ENCODE measurements around the gene ZNF532. TPM values are rescaled to one million over a fixed set of nuclear protein-coding genes. Genes with fewer than 3 reads are reported as not detected.
"Not testable (repeated sequence)": the region's sequence is repeated elsewhere in the genome, so short reads cannot be mapped to it uniquely, and the experiment has no call there.

ZNF532 gene
- total RNA-seq, 4 donors from 2014 or later, result 98.7 to 125 (median 113) TPM

GRCh38 chr18:59024829-59025228, 160.2 kb downstream of the ZNF532 start:
- no peak for DNase-seq (ENCODE audit: low spot score in 2 of 2)
- Histone ChIP-seq H3K9me3 (no peaks in the 10 kb centered on the region), H3K4me3 (no peak overlapping the region), H3K36me3 (no peaks in the 10 kb centered on the region), H3K27ac (peak overlapping the region; percentile 58 to 91 (median 71)), H3K4me1 (peaks cover 0 to 58% (median 17%) of the 10 kb centered on the region in 4 donors), H3K27me3 (no peaks in the 10 kb centered on the region)
- 25 to 32% methylated on average over 3 of the region's 3 CpGs for WGBS, 2 donors
- TF ChIP-seq EP300 (IDR thresholded peaks at IDR 0.05), result peak in 1 of 2 donors; percentile 26
- no peak for TF ChIP-seq CTCF (IDR thresholded peaks at IDR 0.05)

DNA sequence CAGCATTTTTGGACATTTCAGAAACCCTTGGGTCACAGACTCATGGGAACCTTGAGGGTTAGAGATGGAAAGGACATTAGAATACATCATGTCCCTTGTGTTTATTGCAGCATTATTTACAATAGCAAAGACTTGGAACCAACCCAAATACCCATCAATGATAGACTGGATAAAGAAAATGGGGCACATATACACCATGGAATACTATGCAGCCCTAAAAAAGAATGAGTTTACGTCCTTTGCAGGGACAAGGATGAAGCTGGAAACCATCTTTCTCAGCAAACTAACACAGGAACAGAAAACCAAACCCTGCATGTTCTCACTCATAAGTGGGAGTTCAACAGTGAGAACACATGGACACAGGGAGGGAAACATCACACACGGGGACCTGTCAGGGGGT, 160.9 kb downstream of the ZNF532 start:
- Histone ChIP-seq H3K4me1 (peaks cover 0 to 62% (median 18%) of the 10 kb centered on the region in 4 donors), H3K27ac (peak overlapping the region; percentile 58 to 91 (median 71))
- not testable (repeated sequence) for DNase-seq (ENCODE audit: low spot score in 2 of 2); H3K9me3 ChIP-seq; H3K36me3 ChIP-seq; H3K4me3 ChIP-seq; H3K27me3 ChIP-seq
- 90 to 96% methylated on average over 2 of the region's 2 CpGs for WGBS, 2 donors

- Histone ChIP-seq H3K4me1 (peaks cover 0 to 57% (median 21%) of the 10 kb centered on the region in 4 donors), H3K27ac (peak overlapping the region in 3 of 4 donors; percentile 22 to 91 (median 52)), H3K36me3 (no peaks in the 10 kb centered on the region), H3K4me3 (no peak overlapping the region), H3K9me3 (no peaks in the 10 kb centered on the region), H3K27me3 (no peaks in the 10 kb centered on the region)
- whole genome bisulfite sequencing, 2 donors, result 95 to 98% methylated on average over 5 to 6 of the region's 6 CpGs
- no peak for DNase-seq (ENCODE audit: low spot score in 2 of 2)
- TF ChIP-seq EP300 (IDR thresholded peaks at IDR 0.05), result no peak
- TF ChIP-seq CTCF (IDR thresholded peaks at IDR 0.05), result no peak
- no peak for TF ChIP-seq POLR2A (IDR thresholded peaks at IDR 0.05)
Observed at GRCh38 chr18:59026364-59026763, 161.7 kb downstream of the ZNF532 start.

DNA sequence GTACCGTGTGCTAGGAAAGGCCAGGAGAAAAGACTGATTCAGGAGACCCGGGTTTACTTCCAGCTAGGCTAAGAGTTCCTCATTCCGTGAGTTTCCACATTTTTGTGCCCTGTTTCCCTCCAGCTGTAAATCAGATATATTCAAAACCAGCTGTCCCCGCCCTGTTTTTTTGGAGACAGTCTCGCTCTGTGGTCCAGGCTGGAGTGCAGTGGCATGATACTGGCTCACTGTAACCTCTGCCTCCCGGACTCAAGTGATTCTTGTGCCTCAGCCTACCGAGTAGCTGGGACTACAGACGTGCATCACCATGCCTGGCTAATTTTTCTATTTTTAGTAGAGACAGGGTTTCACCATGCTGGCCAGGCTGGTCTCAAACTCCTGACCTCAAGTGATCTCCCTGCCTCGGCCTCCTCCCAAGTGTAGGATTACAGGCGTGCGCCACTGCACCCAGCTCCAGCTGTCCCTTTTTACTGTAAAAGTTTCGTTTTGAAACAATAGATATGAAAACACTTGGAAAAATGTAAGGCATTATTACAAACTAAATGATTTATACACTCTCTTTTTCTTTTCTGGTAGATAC, 162.2 kb downstream of the ZNF532 start:
- Histone ChIP-seq H3K27ac (peak overlapping the region in 2 of 4 donors; percentile 52 to 91), H3K9me3 (no peaks in the 10 kb centered on the region), H3K27me3 (no peaks in the 10 kb centered on the region), H3K4me1 (peaks cover 0 to 57% (median 19%) of the 10 kb centered on the region in 4 donors), H3K4me3 (no peak overlapping the region), H3K36me3 (no peaks in the 10 kb centered on the region)
- no peak for TF ChIP-seq EP300 (IDR thresholded peaks at IDR 0.05)
- no peak for TF ChIP-seq CTCF (IDR thresholded peaks at IDR 0.05)
- TF ChIP-seq POLR2A (IDR thresholded peaks at IDR 0.05), result no peak
- WGBS, 2 donors, result 64 to 69% methylated on average over 12 of the region's 12 CpGs
- no peak for DNase-seq (ENCODE audit: low spot score in 2 of 2)

DNA sequence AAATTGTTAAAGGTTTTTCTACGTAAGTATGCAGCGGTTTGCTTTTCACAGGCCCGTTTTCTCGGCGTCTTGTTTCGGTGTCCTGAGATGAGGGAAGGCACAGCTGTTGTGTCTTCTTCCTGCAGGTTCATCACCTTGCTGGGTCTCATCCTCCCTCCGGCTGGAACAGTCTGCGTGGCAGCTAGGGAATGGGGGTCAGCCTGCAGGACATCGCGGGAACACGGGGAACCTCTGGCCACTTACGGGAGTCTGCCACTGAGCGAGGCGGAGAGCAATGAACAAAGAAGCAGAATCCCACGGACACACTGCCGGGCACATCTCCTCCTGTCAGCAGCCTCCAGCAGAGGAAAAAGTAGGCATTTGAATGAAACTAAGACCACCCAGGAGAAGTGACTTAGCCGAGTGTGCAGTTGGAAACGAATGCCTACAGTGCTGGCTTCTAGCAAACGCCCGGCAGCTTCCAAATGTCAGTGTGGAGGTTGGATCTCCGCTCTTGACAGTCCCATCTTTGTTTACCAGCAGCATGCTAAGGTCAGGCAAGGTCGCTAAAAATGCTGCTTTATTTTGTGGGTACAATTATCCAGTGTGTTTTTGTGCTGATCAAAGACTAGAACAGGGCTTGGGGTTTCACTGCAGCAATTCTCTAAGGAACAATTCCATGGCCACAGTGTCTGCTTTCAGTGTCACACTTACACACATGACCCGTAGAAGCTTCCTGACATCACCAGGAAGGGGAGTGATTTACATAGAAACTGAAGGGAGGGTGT, 165.2 kb downstream of the ZNF532 start:
- TF ChIP-seq CTCF (IDR thresholded peaks at IDR 0.05) (no peak), POLR2A (IDR thresholded peaks at IDR 0.05) (no peak), EP300 (IDR thresholded peaks at IDR 0.05) (peak in 1 of 2 donors; percentile 74)
- Histone ChIP-seq H3K4me1 (peaks cover 0 to 33% (median 10%) of the 10 kb centered on the region in 4 donors), H3K27me3 (no peaks in the 10 kb centered on the region), H3K4me3 (no peak overlapping the region), H3K36me3 (no peaks in the 10 kb centered on the region), H3K27ac (peak overlapping the region; percentile 32 to 77 (median 58)), H3K9me3 (no peaks in the 10 kb centered on the region)
- WGBS, 2 donors, result 54 to 65% methylated on average over 22 to 23 of the region's 23 CpGs
- no peak for DNase-seq (ENCODE audit: low spot score in 2 of 2)

Data from tibial nerve (tissue), 4 donors.